ENCODE data around the gene GNG10. TPM values are rescaled to one million over a fixed set of nuclear protein-coding genes. Genes with fewer than 3 reads are reported as not detected.

The GNG10 gene
- total RNA-seq, 1 donor from 2014 or later = 27.5 TPM

- H3K4me3 Mint-ChIP-seq (ENCODE audit: low read depth) = no peak overlapping the region
- DNase-seq (ENCODE audit: low spot score, unreplicated experiment) = no peak
- peaks cover 3% of the 10 kb centered on the region for H3K9me3 Mint-ChIP-seq (ENCODE audit: low read depth)
- no peaks in the 10 kb centered on the region for H3K4me1 Mint-ChIP-seq (ENCODE audit: low read depth)
- peaks cover 13% of the 10 kb centered on the region for H3K36me3 Mint-ChIP-seq (ENCODE audit: insufficient read depth)
- H3K27me3 Mint-ChIP-seq = no peaks in the 10 kb centered on the region
- H3K27ac Mint-ChIP-seq = no peak overlapping the region
- TF ChIP-seq CTCF (IDR thresholded peaks at IDR 0.05; ENCODE audit: unreplicated experiment) = no peak
These were observed 14.7 kb downstream of the GNG10 start for GRCh38 chr9:111676116-111676515.

- Mint-ChIP-seq H3K36me3 (ENCODE audit: insufficient read depth) (peaks cover 13% of the 10 kb centered on the region), H3K27ac (no peak overlapping the region), H3K27me3 (no peaks in the 10 kb centered on the region), H3K4me1 (ENCODE audit: low read depth) (no peaks in the 10 kb centered on the region), H3K9me3 (ENCODE audit: low read depth) (peaks cover 3% of the 10 kb centered on the region), H3K4me3 (ENCODE audit: low read depth) (no peak overlapping the region)
- no peak for DNase-seq (ENCODE audit: low spot score, unreplicated experiment)
- TF ChIP-seq CTCF (IDR thresholded peaks at IDR 0.05; ENCODE audit: unreplicated experiment) = no peak
These were observed 16.9 kb downstream of the GNG10 start for GRCh38 chr9:111678293-111678692.

- Mint-ChIP-seq H3K27me3 (no peaks in the 10 kb centered on the region), H3K27ac (no peak overlapping the region), H3K4me1 (ENCODE audit: low read depth) (no peaks in the 10 kb centered on the region), H3K4me3 (ENCODE audit: low read depth) (no peak overlapping the region), H3K36me3 (ENCODE audit: insufficient read depth) (peaks cover 13% of the 10 kb centered on the region), H3K9me3 (ENCODE audit: low read depth) (peaks cover 3% of the 10 kb centered on the region)
- DNase-seq (ENCODE audit: low spot score, unreplicated experiment) = no peak
- no peak for TF ChIP-seq CTCF (IDR thresholded peaks at IDR 0.05; ENCODE audit: unreplicated experiment)
These were observed 17.8 kb downstream of the GNG10 start for GRCh38 chr9:111679199-111679598.

GRCh38 chr9:111683392-111683791 is 22.0 kb downstream of the GNG10 start:
- peaks cover 3% of the 10 kb centered on the region for H3K9me3 Mint-ChIP-seq (ENCODE audit: low read depth)
- no peak for DNase-seq (ENCODE audit: low spot score, unreplicated experiment)
- H3K4me3 Mint-ChIP-seq (ENCODE audit: low read depth) = no peak overlapping the region
- peaks cover 8% of the 10 kb centered on the region for H3K4me1 Mint-ChIP-seq (ENCODE audit: low read depth)
- H3K27ac Mint-ChIP-seq = no peak overlapping the region
- H3K27me3 Mint-ChIP-seq = no peaks in the 10 kb centered on the region
- TF ChIP-seq CTCF (IDR thresholded peaks at IDR 0.05; ENCODE audit: unreplicated experiment) = no peak
- peaks cover 11% of the 10 kb centered on the region for H3K36me3 Mint-ChIP-seq (ENCODE audit: insufficient read depth)

- no peaks in the 10 kb centered on the region for H3K27me3 Mint-ChIP-seq
- H3K9me3 Mint-ChIP-seq (ENCODE audit: low read depth) = no peaks in the 10 kb centered on the region
- no peaks in the 10 kb centered on the region for H3K36me3 Mint-ChIP-seq (ENCODE audit: insufficient read depth)
- no peak overlapping the region for H3K4me3 Mint-ChIP-seq (ENCODE audit: low read depth)
- TF ChIP-seq CTCF (IDR thresholded peaks at IDR 0.05; ENCODE audit: unreplicated experiment) = peak; percentile 45
- DNase-seq (ENCODE audit: low spot score, unreplicated experiment) = no peak
- no peak overlapping the region for H3K27ac Mint-ChIP-seq
- peaks cover 9% of the 10 kb centered on the region for H3K4me1 Mint-ChIP-seq (ENCODE audit: low read depth)
These were observed 30.4 kb downstream of the GNG10 start for GRCh38 chr9:111691672-111692329.
